Measurements from ENCODE around the gene COMMD10. TPM values are rescaled to one million over a fixed set of nuclear protein-coding genes. Genes with fewer than 3 reads are reported as not detected.

The COMMD10 gene
- total and polyA plus RNA-seq, 4 donors = 17.2 to 66.0 (median 24.7) TPM

- TF ChIP-seq, protein P1, sequence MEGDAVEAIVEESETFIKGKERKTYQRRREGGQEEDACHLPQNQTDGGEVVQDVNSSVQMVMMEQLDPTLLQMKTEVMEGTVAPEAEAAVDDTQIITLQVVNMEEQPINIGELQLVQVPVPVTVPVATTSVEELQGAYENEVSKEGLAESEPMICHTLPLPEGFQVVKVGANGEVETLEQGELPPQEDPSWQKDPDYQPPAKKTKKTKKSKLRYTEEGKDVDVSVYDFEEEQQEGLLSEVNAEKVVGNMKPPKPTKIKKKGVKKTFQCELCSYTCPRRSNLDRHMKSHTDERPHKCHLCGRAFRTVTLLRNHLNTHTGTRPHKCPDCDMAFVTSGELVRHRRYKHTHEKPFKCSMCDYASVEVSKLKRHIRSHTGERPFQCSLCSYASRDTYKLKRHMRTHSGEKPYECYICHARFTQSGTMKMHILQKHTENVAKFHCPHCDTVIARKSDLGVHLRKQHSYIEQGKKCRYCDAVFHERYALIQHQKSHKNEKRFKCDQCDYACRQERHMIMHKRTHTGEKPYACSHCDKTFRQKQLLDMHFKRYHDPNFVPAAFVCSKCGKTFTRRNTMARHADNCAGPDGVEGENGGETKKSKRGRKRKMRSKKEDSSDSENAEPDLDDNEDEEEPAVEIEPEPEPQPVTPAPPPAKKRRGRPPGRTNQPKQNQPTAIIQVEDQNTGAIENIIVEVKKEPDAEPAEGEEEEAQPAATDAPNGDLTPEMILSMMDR (IDR thresholded peaks at IDR 0.05; ENCODE audit: control extremely low read depth, extremely low read depth) = no peak
- H3K27ac ChIP-seq (ENCODE audit: low read depth in 1 of 2, low read length in 1 of 2) = no peak overlapping the region
- DNase-seq (no peak), ATAC-seq (ENCODE audit: insufficient read depth, low FRiP score) (no peak)
- no peaks in the 10 kb centered on the region for H3K9me3 ChIP-seq (ENCODE audit: control insufficient read depth in 4 of 4, insufficient read depth in 3 of 4, low read length in 3 of 4)
- no peak overlapping the region for H3K9ac ChIP-seq (ENCODE audit: insufficient read depth in 1 of 2, low read length in 2 of 2)
- H3K4me1 ChIP-seq (ENCODE audit: control insufficient read depth in 5 of 5, insufficient read depth in 5 of 5, low read length in 5 of 5) = peaks cover 5 to 26% (median 7%) of the 10 kb centered on the region in 5 donors
- no peak overlapping the region for H3K4me3 ChIP-seq
- no peaks in the 10 kb centered on the region for H3K27me3 ChIP-seq (ENCODE audit: control insufficient read depth in 3 of 3, insufficient read depth in 3 of 3, low read length in 2 of 3)
- H3K36me3 ChIP-seq (ENCODE audit: control insufficient read depth in 4 of 4, insufficient read depth in 4 of 4, low read length in 4 of 4) = peaks cover 1 to 15% (median 11%) of the 10 kb centered on the region in 4 donors
These were observed 3.2 kb downstream of the COMMD10 start for GRCh38 chr5:116088062-116088461.

- 91 to 93% methylated on average over 3 of the region's 3 CpGs for WGBS, 2 donors
- peaks cover 5 to 23% (median 15%) of the 10 kb centered on the region in 4 donors for H3K36me3 ChIP-seq (ENCODE audit: control insufficient read depth in 4 of 4, insufficient read depth in 4 of 4, low read length in 4 of 4)
- no peak overlapping the region for H3K9ac ChIP-seq (ENCODE audit: insufficient read depth in 1 of 2, low read length in 2 of 2)
- no peak for ATAC-seq (ENCODE audit: insufficient read depth, low FRiP score)
- peaks cover 0 to 26% (median 5%) of the 10 kb centered on the region in 5 donors for H3K4me1 ChIP-seq (ENCODE audit: control insufficient read depth in 5 of 5, insufficient read depth in 5 of 5, low read length in 5 of 5)
- DNase-seq = no peak
- no peak overlapping the region for H3K4me3 ChIP-seq
- H3K9me3 ChIP-seq (ENCODE audit: control insufficient read depth in 4 of 4, insufficient read depth in 3 of 4, low read length in 3 of 4) = no peaks in the 10 kb centered on the region
- no peak overlapping the region for H3K27ac ChIP-seq (ENCODE audit: low read depth in 1 of 2, low read length in 1 of 2)
- TF ChIP-seq, protein P1 (IDR thresholded peaks at IDR 0.05; ENCODE audit: control extremely low read depth, extremely low read depth) = no peak
- H3K27me3 ChIP-seq (ENCODE audit: control insufficient read depth in 3 of 3, insufficient read depth in 3 of 3, low read length in 2 of 3) = no peaks in the 10 kb centered on the region
These were observed 5.5 kb downstream of the COMMD10 start for GRCh38 chr5:116090302-116090701.

- Histone ChIP-seq H3K27me3 (ENCODE audit: control insufficient read depth in 3 of 3, insufficient read depth in 3 of 3, low read length in 2 of 3) (no peaks in the 10 kb centered on the region), H3K9ac (ENCODE audit: insufficient read depth in 1 of 2, low read length in 2 of 2) (no peak overlapping the region), H3K4me3 (no peak overlapping the region), H3K9me3 (ENCODE audit: control insufficient read depth in 4 of 4, insufficient read depth in 3 of 4, low read length in 3 of 4) (no peaks in the 10 kb centered on the region), H3K27ac (ENCODE audit: low read depth in 1 of 2, low read length in 1 of 2) (no peak overlapping the region), H3K4me1 (ENCODE audit: control insufficient read depth in 5 of 5, insufficient read depth in 5 of 5, low read length in 5 of 5) (peaks cover 0 to 19% (median 0%) of the 10 kb centered on the region in 5 donors), H3K36me3 (ENCODE audit: control insufficient read depth in 4 of 4, insufficient read depth in 4 of 4, low read length in 4 of 4) (peaks cover 5 to 23% (median 15%) of the 10 kb centered on the region in 4 donors)
- ATAC-seq (ENCODE audit: insufficient read depth, low FRiP score) = no peak
- TF ChIP-seq, protein P1 (IDR thresholded peaks at IDR 0.05; ENCODE audit: control extremely low read depth, extremely low read depth) = no peak
- DNase-seq = no peak
- 1 to 98% methylated on average over 1 of the region's 1 CpG for WGBS, 2 donors
These were observed 6.6 kb downstream of the COMMD10 start for GRCh38 chr5:116091416-116091815.

GRCh38 chr5:116097301-116097700 lies 12.5 kb downstream of the COMMD10 start:
- Histone ChIP-seq H3K4me1 (ENCODE audit: control insufficient read depth in 5 of 5, insufficient read depth in 5 of 5, low read length in 5 of 5) (no peaks in the 10 kb centered on the region), H3K4me3 (no peak overlapping the region), H3K36me3 (ENCODE audit: control insufficient read depth in 4 of 4, insufficient read depth in 4 of 4, low read length in 4 of 4) (peaks cover 9 to 23% (median 16%) of the 10 kb centered on the region in 4 donors), H3K9ac (ENCODE audit: insufficient read depth in 1 of 2, low read length in 2 of 2) (no peak overlapping the region), H3K27ac (ENCODE audit: low read depth in 1 of 2, low read length in 1 of 2) (no peak overlapping the region), H3K27me3 (ENCODE audit: control insufficient read depth in 3 of 3, insufficient read depth in 3 of 3, low read length in 2 of 3) (no peaks in the 10 kb centered on the region), H3K9me3 (ENCODE audit: control insufficient read depth in 4 of 4, insufficient read depth in 3 of 4, low read length in 3 of 4) (no peaks in the 10 kb centered on the region)
- DNase-seq (peak in 1 of 3 donors; percentile 2), ATAC-seq (ENCODE audit: insufficient read depth, low FRiP score) (no peak)
- WGBS, 2 donors = 91 to 98% methylated on average over 4 of the region's 4 CpGs
- TF ChIP-seq, protein P1 (IDR thresholded peaks at IDR 0.05; ENCODE audit: control extremely low read depth, extremely low read depth) = no peak
